IPS-20b (cell line): ENCODE measurements around the gene TNFSF13.

Experiments
- H3K27ac ChIP-seq: one replicate; pipeline ENCODE4 v1.5.1; 2013; ENCODE audit warnings: low read length
- H3K27me3 ChIP-seq: 2 replicates; pipeline ENCODE4 v1.6.1; 2013; ENCODE audit warnings: mild to moderate bottlenecking, low read length, inconsistent platforms; ENCODE audit not compliant: insufficient read depth
- H3K36me3 ChIP-seq: 2 replicates; pipeline ENCODE4 v1.6.1; 2013; ENCODE audit warnings: low read depth, mild to moderate bottlenecking, inconsistent platforms, low read length, moderate library complexity; ENCODE audit not compliant: insufficient read depth
- H3K4me1 ChIP-seq: 2 replicates; pipeline ENCODE4 v1.6.1; 2013; ENCODE audit warnings: mild to moderate bottlenecking, control low read depth, inconsistent platforms, low read length, moderate library complexity; ENCODE audit not compliant: insufficient read depth
- H3K4me3 ChIP-seq: 2 replicates; pipeline ENCODE4 v1.5.1; 2013; ENCODE audit warnings: mild to moderate bottlenecking, low read length, inconsistent platforms
- H3K9ac ChIP-seq: 2 replicates; pipeline ENCODE4 v1.6.1; 2013; ENCODE audit warnings: low read depth, mild to moderate bottlenecking, inconsistent platforms, low read length, moderate library complexity
- H3K9me3 ChIP-seq: 2 replicates; pipeline ENCODE4 v1.6.1; 2013; ENCODE audit warnings: mild to moderate bottlenecking, low read depth, low read length, inconsistent platforms; ENCODE audit not compliant: insufficient read depth

The TNFSF13 gene, protein sequence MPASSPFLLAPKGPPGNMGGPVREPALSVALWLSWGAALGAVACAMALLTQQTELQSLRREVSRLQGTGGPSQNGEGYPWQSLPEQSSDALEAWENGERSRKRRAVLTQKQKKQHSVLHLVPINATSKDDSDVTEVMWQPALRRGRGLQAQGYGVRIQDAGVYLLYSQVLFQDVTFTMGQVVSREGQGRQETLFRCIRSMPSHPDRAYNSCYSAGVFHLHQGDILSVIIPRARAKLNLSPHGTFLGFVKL

DNA sequence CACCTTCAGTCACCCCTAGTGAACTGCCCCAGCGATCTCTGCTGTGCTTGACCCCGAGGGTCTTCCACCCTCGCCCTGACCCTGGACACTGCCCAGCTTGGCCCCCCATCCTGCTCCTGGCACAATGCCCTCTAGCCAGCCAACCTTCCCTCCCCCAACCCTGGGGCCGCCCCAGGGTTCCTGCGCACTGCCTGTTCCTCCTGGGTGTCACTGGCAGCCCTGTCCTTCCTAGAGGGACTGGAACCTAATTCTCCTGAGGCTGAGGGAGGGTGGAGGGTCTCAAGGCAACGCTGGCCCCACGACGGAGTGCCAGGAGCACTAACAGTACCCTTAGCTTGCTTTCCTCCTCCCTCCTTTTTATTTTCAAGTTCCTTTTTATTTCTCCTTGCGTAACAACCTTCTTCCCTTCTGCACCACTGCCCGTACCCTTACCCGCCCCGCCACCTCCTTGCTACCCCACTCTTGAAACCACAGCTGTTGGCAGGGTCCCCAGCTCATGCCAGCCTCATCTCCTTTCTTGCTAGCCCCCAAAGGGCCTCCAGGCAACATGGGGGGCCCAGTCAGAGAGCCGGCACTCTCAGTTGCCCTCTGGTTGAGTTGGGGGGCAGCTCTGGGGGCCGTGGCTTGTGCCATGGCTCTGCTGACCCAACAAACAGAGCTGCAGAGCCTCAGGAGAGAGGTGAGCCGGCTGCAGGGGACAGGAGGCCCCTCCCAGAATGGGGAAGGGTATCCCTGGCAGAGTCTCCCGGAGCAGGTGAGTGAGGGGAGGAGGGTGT lies at the start of gene TNFSF13:
TNFSF13 (plus strand) TSS at position 207 of the 776 bp plus-strand sequence; CDS start at position 497, 290 bp downstream.
- no peaks in the 10 kb centered on the region for H3K27me3 ChIP-seq
- H3K9ac ChIP-seq: peak within 1 kb of the TSS; percentile 70; the same call in 1 of the 2 replicates
- H3K4me1 ChIP-seq: peaks cover 35% of the 10 kb centered on the region
- peak within 1 kb of the TSS; percentile 45; the same call in 1 of the 2 replicates for H3K4me3 ChIP-seq
- no peak within 1 kb of the TSS for H3K27ac ChIP-seq
- no peaks in the 10 kb centered on the region for H3K9me3 ChIP-seq
- H3K36me3 ChIP-seq: peaks cover 4% of the 10 kb centered on the region; the same call in 1 of the 2 replicates

DNA sequence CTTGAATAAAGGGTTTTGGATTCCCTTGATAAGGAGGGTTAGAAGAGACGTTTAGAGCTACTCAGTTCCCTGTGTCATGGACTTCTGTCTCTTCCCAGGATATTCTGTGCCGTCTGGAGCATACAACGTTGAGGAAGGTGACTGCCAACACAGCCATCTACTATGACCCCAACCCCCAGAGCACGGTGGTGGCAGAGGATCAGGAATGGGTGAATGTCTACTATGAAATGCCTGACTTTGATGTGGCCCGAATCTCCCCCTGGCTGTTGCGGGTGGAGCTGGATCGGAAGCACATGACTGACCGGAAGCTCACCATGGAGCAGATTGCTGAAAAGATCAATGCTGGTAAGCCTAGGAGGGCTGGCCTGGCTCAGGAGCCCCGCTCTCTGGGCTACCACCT lies 49.7 kb upstream of the TNFSF13 start:
- Histone ChIP-seq H3K27ac (no peak overlapping the region), H3K36me3 (peaks cover 98% of the 10 kb centered on the region), H3K4me1 (no peaks in the 10 kb centered on the region), H3K9me3 (no peaks in the 10 kb centered on the region), H3K4me3 (no peak overlapping the region), H3K27me3 (no peaks in the 10 kb centered on the region), H3K9ac (no peak overlapping the region)

DNA sequence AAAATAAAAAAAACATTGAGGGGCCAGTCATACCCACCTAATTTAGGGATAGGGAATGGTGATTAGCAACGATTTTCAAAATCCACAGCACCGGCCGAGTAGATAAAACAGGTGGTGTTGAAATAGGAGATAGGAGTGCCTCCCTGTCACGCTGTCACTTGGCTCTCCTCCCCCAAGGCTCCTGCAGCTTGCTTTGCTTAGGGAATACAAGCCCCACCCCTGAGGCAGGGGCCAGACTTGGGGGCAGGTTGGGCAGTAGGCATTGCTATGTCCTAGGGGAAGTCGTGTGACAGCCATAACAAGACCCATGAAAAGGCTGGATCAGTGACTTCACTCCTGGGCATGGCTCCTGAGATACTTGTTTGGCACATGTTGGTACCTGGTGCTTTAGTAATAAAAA lies 48.6 kb upstream of the TNFSF13 start:
- H3K9ac ChIP-seq: no peak overlapping the region
- H3K27ac ChIP-seq: no peak overlapping the region
- H3K27me3 ChIP-seq: no peaks in the 10 kb centered on the region
- peaks cover 95% of the 10 kb centered on the region for H3K36me3 ChIP-seq
- H3K9me3 ChIP-seq: no peaks in the 10 kb centered on the region
- no peaks in the 10 kb centered on the region for H3K4me1 ChIP-seq
- H3K4me3 ChIP-seq: no peak overlapping the region

DNA sequence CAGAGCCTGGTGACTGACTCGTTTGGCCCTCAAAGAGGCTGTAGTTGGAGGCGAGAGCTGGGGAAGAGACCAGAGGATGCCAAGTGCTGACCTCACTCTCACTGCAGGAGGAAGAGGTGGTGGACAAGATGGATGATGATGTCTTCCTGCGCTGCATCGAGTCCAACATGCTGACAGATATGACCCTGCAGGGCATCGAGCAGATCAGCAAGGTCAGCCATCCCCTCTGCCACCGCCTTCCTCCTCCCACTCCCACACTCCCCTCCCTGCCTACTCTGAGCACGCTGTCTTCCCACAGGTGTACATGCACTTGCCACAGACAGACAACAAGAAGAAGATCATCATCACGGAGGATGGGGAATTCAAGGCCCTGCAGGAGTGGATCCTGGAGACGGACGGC lies 47.4 kb upstream of the TNFSF13 start:
- Histone ChIP-seq H3K27ac (no peak overlapping the region), H3K9ac (no peak overlapping the region), H3K4me3 (no peak overlapping the region), H3K27me3 (no peaks in the 10 kb centered on the region), H3K9me3 (no peaks in the 10 kb centered on the region), H3K4me1 (no peaks in the 10 kb centered on the region), H3K36me3 (peaks cover 85% of the 10 kb centered on the region)

DNA sequence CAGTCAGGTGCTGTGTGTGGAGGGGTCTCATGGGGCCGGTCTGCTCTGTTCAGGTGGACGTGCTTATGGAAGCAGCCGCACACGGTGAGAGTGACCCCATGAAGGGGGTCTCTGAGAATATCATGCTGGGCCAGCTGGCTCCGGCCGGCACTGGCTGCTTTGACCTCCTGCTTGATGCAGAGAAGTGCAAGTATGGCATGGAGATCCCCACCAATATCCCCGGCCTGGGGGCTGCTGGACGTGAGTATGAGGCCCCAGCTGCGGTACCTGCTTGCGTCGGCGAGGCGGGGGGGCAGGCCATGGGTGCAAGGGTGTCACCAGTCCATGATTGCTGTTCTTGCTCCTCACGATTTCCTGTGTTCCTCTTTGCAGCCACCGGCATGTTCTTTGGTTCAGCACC lies 46.4 kb upstream of the TNFSF13 start:
- no peak overlapping the region for H3K27ac ChIP-seq
- no peak overlapping the region for H3K4me3 ChIP-seq
- no peak overlapping the region for H3K9ac ChIP-seq
- no peaks in the 10 kb centered on the region for H3K9me3 ChIP-seq
- H3K4me1 ChIP-seq: no peaks in the 10 kb centered on the region
- H3K27me3 ChIP-seq: no peaks in the 10 kb centered on the region
- H3K36me3 ChIP-seq: peaks cover 75% of the 10 kb centered on the region

DNA sequence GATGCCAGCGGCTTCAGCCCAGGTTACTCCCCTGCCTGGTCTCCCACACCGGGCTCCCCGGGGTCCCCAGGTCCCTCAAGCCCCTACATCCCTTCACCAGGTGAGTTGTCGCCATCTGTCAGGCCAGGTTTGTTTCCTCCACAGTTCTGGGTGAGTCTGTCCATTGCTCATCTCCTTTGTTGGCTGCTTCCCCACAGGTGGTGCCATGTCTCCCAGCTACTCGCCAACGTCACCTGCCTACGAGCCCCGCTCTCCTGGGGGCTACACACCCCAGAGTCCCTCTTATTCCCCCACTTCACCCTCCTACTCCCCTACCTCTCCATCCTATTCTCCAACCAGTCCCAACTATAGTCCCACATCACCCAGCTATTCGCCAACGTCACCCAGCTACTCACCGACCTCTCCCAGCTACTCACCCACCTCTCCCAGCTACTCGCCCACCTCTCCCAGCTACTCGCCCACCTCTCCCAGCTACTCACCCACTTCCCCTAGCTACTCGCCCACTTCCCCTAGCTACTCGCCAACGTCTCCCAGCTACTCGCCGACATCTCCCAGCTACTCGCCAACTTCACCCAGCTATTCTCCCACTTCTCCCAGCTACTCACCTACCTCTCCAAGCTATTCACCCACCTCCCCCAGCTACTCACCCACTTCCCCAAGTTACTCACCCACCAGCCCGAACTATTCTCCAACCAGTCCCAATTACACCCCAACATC lies 45.6 kb upstream of the TNFSF13 start:
- peaks cover 66% of the 10 kb centered on the region for H3K36me3 ChIP-seq
- H3K9ac ChIP-seq: no peak overlapping the region
- no peak overlapping the region for H3K4me3 ChIP-seq
- no peaks in the 10 kb centered on the region for H3K4me1 ChIP-seq
- no peaks in the 10 kb centered on the region for H3K27me3 ChIP-seq
- no peaks in the 10 kb centered on the region for H3K9me3 ChIP-seq
- no peak overlapping the region for H3K27ac ChIP-seq

DNA sequence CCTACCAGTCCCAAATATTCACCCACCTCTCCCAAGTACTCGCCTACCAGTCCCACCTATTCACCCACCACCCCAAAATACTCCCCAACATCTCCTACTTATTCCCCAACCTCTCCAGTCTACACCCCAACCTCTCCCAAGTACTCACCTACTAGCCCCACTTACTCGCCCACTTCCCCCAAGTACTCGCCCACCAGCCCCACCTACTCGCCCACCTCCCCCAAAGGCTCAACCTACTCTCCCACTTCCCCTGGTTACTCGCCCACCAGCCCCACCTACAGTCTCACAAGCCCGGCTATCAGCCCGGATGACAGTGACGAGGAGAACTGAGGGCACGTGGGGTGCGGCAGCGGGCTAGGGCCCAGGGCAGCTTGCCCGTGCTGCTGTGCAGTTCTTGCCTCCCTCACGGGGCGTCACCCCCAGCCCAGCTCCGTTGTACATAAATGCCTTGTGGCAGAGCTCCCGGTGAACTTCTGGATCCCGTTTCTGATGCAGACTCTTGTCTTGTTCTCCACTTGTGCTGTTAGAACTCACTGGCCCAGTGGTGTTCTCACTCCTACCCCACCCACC lies 44.6 kb upstream of the TNFSF13 start:
- H3K9ac ChIP-seq: no peak overlapping the region
- no peaks in the 10 kb centered on the region for H3K27me3 ChIP-seq
- no peak overlapping the region for H3K4me3 ChIP-seq
- no peaks in the 10 kb centered on the region for H3K9me3 ChIP-seq
- H3K4me1 ChIP-seq: no peaks in the 10 kb centered on the region
- H3K36me3 ChIP-seq: peaks cover 57% of the 10 kb centered on the region
- no peak overlapping the region for H3K27ac ChIP-seq

DNA sequence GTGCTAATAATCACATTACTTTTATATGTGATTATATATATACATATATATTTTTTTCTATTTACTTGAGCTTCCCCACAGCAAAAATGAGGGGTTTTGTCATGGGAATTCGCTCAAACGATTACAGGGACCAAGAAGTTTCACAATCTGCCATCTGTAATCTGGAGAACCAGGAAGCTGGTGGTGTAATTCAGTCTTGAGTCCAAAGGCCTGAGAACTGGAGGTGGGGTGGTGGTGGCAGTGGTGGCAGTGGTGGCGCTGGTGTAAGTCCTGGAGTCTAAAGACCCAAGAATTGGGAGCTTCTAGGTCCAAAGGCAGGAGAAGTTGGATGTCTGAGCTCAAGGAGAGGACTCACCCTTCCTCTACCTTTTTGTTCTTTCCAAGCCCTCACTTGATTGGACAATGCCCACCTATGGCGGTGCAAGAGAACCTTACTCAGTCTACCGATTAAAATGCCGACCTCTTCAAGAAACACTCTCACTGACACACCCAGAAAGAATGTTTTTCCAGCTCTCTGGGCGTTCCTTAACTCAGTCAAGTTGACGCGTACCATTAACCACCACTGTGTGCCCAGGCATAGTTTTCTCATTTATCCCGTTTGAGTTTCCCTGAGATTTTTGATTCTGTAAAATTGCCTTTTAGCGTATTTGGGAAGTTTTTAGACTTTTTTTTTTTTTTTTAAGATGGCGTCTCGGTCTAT lies 42.5 kb upstream of the TNFSF13 start:
- H3K4me1 ChIP-seq: no peaks in the 10 kb centered on the region
- H3K4me3 ChIP-seq: no peak overlapping the region
- no peaks in the 10 kb centered on the region for H3K9me3 ChIP-seq
- H3K36me3 ChIP-seq: peaks cover 35% of the 10 kb centered on the region
- H3K27ac ChIP-seq: no peak overlapping the region
- H3K9ac ChIP-seq: no peak overlapping the region
- H3K27me3 ChIP-seq: no peaks in the 10 kb centered on the region

DNA sequence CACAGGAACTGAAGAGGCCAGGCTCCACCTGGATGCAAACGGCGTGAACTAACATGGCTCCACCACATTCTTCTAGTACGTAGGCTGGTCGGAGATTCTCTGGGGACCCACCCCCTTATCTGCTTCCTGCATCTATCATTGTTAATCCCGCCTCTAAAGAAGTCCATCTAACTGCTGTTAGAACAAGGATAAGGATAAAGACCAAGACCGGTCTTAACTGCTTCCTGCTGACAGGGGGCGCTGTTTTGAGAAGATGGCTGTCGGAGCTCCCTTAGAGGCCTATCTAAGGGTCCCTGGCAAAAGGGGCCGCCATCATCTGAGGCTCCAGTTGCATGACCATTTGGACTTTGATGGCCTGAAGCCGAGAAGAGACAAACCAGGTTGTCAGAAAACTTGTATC lies 35.5 kb upstream of the TNFSF13 start:
- no peak overlapping the region for H3K4me3 ChIP-seq
- H3K9ac ChIP-seq: no peak overlapping the region

DNA sequence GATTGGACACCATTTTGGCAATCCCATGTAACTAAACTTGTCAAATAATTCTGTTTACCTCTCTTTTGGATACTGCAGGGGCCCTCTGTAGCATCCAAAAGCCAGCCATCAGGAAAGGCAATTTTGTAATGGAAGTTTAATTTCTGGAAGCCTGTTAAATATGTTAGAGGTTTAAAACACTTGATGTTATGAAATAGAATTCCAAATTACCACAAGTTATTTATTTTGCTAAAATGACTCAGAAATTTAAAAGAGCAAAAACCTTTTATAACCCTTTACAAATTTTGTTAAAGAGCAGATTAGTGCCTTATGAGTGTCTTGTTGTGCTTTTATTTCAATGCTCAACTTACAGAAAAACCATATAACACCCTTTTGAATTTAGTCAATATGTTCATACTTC lies 29.7 kb upstream of the TNFSF13 start:
- H3K9ac ChIP-seq: no peak overlapping the region
- H3K27me3 ChIP-seq: no peaks in the 10 kb centered on the region
- H3K27ac ChIP-seq: no peak overlapping the region
- H3K4me3 ChIP-seq: no peak overlapping the region
- no peaks in the 10 kb centered on the region for H3K36me3 ChIP-seq
- H3K4me1 ChIP-seq: no peaks in the 10 kb centered on the region
- no peaks in the 10 kb centered on the region for H3K9me3 ChIP-seq

More for the DNA sequence above, 35.5 kb upstream of the TNFSF13 start:
- H3K27ac ChIP-seq: no peak overlapping the region
- no peaks in the 10 kb centered on the region for H3K36me3 ChIP-seq
- no peaks in the 10 kb centered on the region for H3K27me3 ChIP-seq
- no peaks in the 10 kb centered on the region for H3K9me3 ChIP-seq
- H3K4me1 ChIP-seq: no peaks in the 10 kb centered on the region
